Brain microvascular endothelial cell (primary cell): Measurements from ENCODE around the gene SERPINB2.

Experiments used
- DNase-seq: peaks from one replicate; pipeline ENCODE4 v3.0.0-alpha.2; 2020
- H3K27ac ChIP-seq: fragments of 250-450 bp; sonication (Bioruptor Pico); 2 replicates; pipeline ENCODE4 v1.5.1; 2020; ENCODE audit warnings: mild to moderate bottlenecking, moderate library complexity
- H3K27me3 ChIP-seq: fragments of 250-450 bp; sonication (Bioruptor Pico); replicated peaks from 2 replicates; pipeline ENCODE4 v1.5.1; 2020; ENCODE audit warnings: mild to moderate bottlenecking
- H3K36me3 ChIP-seq: fragments of 250-450 bp; sonication (Bioruptor Pico); replicated peaks from 2 replicates; pipeline ENCODE4 v1.5.1; 2020; ENCODE audit warnings: mild to moderate bottlenecking
- H3K4me3 ChIP-seq: 2 replicates; pipeline ENCODE4 v1.5.1; 2011; ENCODE audit warnings: low read depth, mild to moderate bottlenecking, control low read depth, low read length, moderate library complexity
- CTCF ChIP-seq: IDR thresholded peaks from 2 replicates; pipeline ENCODE4 v1.5.1; 2011; ENCODE audit warnings: low read depth, mild to moderate bottlenecking, moderate library complexity, low read length, control low read depth, inconsistent platforms; ENCODE audit errors: missing control alignments
- in situ Hi-C: cut with HindIII; loops from 2 replicates; pipeline ENCODE4 v1.10.0; 2017; ENCODE audit warnings: low sequenced_read_pairs, low pct_ligation_motif_present

SERPINB2 gene

DNA sequence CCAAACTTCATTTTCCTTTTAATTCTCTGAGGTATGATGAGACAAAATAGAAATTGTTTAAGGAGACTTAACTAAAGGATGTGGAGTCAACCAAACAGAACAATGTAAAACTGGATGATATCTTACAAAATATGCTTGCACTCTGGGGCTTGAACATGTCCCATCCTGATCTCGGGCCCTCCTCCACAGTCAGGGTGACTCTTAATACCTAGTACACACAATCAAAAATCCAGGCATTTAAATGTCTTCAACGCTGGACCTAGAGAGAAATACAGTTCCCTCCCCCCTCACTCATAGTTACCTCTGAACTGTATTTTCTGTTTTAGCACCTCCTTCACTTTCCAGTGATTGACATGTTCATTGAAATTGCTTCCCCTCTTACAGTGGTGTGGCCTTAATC, 36.9 kb upstream of the SERPINB2 start:
- Histone ChIP-seq H3K4me3 (no peak overlapping the region), H3K27me3 (no peaks in the 10 kb centered on the region), H3K27ac (no peak overlapping the region), H3K36me3 (no peaks in the 10 kb centered on the region)
- in situ Hi-C loops: no loop called here
- no peak for DNase-seq
- no peak for TF ChIP-seq CTCF

DNA sequence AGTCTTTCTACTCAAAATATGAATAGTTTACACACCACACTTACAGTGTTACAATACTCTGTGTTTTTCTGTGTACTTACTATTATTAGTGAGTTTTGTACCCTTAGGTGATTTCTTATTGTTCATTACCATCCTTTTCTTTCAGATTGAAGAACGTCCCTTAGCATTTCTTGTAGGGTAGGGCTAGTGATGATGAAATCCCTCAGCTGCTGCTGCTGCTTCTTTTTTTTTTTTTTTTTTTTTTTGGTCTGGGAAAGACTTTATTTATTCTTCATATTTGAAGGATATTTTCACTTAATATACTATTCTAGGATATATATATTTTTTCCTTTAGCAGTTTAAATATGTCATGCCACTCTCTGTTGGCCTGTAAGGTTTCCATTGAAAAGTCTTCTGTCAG, 29.0 kb upstream of the SERPINB2 start:
- no peak overlapping the region for H3K27ac ChIP-seq
- no peak for TF ChIP-seq CTCF
- no peak for DNase-seq
- H3K4me3 ChIP-seq: no peak overlapping the region
- in situ Hi-C loops: no loop called here
- H3K36me3 ChIP-seq: no peaks in the 10 kb centered on the region
- H3K27me3 ChIP-seq: no peaks in the 10 kb centered on the region

GRCh38 chr18:63859781-63860475, 27.6 kb upstream of the SERPINB2 start:
- TF ChIP-seq CTCF: no peak
- no peak overlapping the region for H3K4me3 ChIP-seq
- in situ Hi-C loops: no loop called here
- H3K36me3 ChIP-seq: no peaks in the 10 kb centered on the region
- no peaks in the 10 kb centered on the region for H3K27me3 ChIP-seq
- no peak for DNase-seq
- no peak overlapping the region for H3K27ac ChIP-seq

DNA sequence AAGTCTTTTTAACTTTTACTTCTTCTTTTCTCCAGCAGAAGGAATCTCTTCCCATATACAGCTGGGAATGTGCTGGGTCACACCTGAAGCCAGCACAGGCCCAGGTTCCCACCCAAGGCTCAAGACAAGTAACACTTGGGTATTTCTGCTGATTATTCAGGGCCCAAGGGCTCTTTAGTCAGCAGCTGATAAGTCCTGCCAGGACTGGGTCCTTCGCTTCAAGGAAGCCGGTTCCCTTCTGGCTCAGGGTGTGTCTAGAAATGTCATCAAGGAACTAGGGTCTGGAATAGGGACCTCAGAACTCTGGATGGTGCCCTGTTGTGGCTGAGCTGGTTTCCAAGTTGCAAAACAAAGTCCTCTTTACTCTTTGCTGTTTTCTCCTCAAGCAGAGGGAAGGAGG, 27.0 kb upstream of the SERPINB2 start:
- Histone ChIP-seq H3K36me3 (no peaks in the 10 kb centered on the region), H3K27me3 (no peaks in the 10 kb centered on the region), H3K4me3 (no peak overlapping the region), H3K27ac (no peak overlapping the region)
- no peak for TF ChIP-seq CTCF
- in situ Hi-C loops: no loop called here
- DNase-seq: no peak

- Histone ChIP-seq H3K4me3 (no peak overlapping the region), H3K27ac (no peak overlapping the region)
- no peak for TF ChIP-seq CTCF
Measured at GRCh38 chr18:63867368-63868125, 20.0 kb upstream of the SERPINB2 start.

More at GRCh38 chr18:63867368-63868125, 20.0 kb upstream of the SERPINB2 start:
- no peak for DNase-seq
- Histone ChIP-seq H3K36me3 (no peaks in the 10 kb centered on the region), H3K27me3 (no peaks in the 10 kb centered on the region)
- in situ Hi-C loops: no loop called here
